H1 (cell line): ENCODE measurements around the gene ENPP1. TPM values are rescaled to one million over a fixed set of nuclear protein-coding genes. Genes with fewer than 3 reads are reported as not detected.

Experiments
- EGR1 ChIP-seq: IDR thresholded peaks from 2 replicates; pipeline ENCODE4 v1.6.1; 2011; ENCODE audit warnings: low read depth, low read length, borderline replicate concordance
- JUN ChIP-seq: IDR thresholded peaks from 2 replicates; pipeline ENCODE4 v1.6.1; 2011; ENCODE audit warnings: low read depth, mild to moderate bottlenecking, improper control_type of control experiment, low read length
- polyA plus RNA-seq, 7 experiments: library from polyadenylated mRNA; depleted of rRNA in 3 of 7; stranded (reverse) in 5 of 7; unstranded in 2 of 7; fragments of >200 nt in 5 of 7; fragments of 200-250 nt in 2 of 7; gene quantifications; 1 replicate in 5 of 7; 2 replicates in 1 of 7; 4 replicates in 1 of 7; pipeline versions ENCODE4 v1.2.1 to v1.2.3, GENCODE V29; 2011 to 2013; ENCODE audit warnings: missing spikeins in 2 of 7, mixed read lengths in 2 of 7
- total RNA-seq: library from RNA; stranded (reverse); fragmentation: NEBNext Ultra II Directional; extraction: Animal tissue kit (Norgen Biotek cat#: 25700); gene quantifications from 2 replicates; pipeline ENCODE4 v1.2.1, GENCODE V29; 2021

ENPP1 gene
- total and polyA plus RNA-seq, 2 of the 8 experiments (the other 6 are each of a cell fraction or from before 2014, with no cell fraction given), result 10.1 to 39.1 TPM

GRCh38 chr6:131936156-131936555 lies 128.3 kb downstream of the ENPP1 start (continued):
- no peak for TF ChIP-seq EGR1
- no peak for TF ChIP-seq JUN
